SK-N-SH (cell line): ENCODE data around the gene HS6ST1.

Experiments used
- POLR2AphosphoS5 ChIP-seq: IDR thresholded peaks from 2 replicates; pipeline ENCODE4 v1.6.1; 2012; ENCODE audit warnings: low read depth, low read length
- TF ChIP-seq, protein P1 (sequence below): fragments of 200-600 bp; sonication (generic); IDR thresholded peaks from 2 replicates; pipeline ENCODE4 v1.6.1; 2017; ENCODE audit warnings: antibody characterized with exemption, mild to moderate bottlenecking, moderate library complexity

DNA sequence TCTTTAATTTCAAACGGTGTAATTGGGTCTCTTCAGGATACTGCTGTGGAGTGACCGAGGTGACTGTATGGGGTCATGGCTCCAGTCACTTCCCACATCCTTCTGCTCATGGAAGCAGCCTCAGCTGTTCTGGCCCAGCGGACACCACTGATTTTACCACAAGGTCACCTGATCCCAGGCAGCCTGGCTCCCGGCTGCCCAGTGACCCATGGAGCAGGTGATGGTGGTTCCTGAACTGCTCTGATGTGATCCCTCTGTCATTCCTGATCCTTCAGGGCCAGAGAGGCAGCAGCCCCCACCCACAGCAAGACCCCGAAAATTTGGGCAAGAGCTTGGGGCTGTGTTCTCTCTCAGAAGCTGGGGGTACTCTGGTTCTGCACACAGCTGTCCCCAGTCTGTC is 35.5 kb upstream of the HS6ST1 start:
- TF ChIP-seq, protein P1, sequence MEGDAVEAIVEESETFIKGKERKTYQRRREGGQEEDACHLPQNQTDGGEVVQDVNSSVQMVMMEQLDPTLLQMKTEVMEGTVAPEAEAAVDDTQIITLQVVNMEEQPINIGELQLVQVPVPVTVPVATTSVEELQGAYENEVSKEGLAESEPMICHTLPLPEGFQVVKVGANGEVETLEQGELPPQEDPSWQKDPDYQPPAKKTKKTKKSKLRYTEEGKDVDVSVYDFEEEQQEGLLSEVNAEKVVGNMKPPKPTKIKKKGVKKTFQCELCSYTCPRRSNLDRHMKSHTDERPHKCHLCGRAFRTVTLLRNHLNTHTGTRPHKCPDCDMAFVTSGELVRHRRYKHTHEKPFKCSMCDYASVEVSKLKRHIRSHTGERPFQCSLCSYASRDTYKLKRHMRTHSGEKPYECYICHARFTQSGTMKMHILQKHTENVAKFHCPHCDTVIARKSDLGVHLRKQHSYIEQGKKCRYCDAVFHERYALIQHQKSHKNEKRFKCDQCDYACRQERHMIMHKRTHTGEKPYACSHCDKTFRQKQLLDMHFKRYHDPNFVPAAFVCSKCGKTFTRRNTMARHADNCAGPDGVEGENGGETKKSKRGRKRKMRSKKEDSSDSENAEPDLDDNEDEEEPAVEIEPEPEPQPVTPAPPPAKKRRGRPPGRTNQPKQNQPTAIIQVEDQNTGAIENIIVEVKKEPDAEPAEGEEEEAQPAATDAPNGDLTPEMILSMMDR, result no peak
- no peak for TF ChIP-seq POLR2AphosphoS5
